ENCODE data around the gene PARD3B. TPM values are rescaled to one million over a fixed set of nuclear protein-coding genes. Genes with fewer than 3 reads are reported as not detected.
A peak's percentile ranks its signal among the peaks of the same experiment; 100 is the strongest.

The PARD3B gene
- total RNA-seq, 4 donors from 2014 or later, result 27.8 to 39.3 (median 33.7) TPM

GRCh38 chr2:205456682-205457081, 911.4 kb downstream of the PARD3B start:
- ATAC-seq (ENCODE audit: low FRiP score) (no peak), DNase-seq (ENCODE audit: low spot score) (no peak)

GRCh38 chr2:205460217-205460616, 914.9 kb downstream of the PARD3B start:
- DNase-seq (ENCODE audit: low spot score) (no peak), ATAC-seq (ENCODE audit: low FRiP score) (no peak)
- TF ChIP-seq CTCF (IDR thresholded peaks at IDR 0.05), result no peak

More at GRCh38 chr2:205456682-205457081, 911.4 kb downstream of the PARD3B start:
- no peak for TF ChIP-seq CTCF (IDR thresholded peaks at IDR 0.05)

- TF ChIP-seq CTCF (IDR thresholded peaks at IDR 0.05), result no peak
- no peak for ATAC-seq (ENCODE audit: low FRiP score)
- DNase-seq (ENCODE audit: low spot score), result no peak
Measured at GRCh38 chr2:205461169-205461568, 915.9 kb downstream of the PARD3B start.

- DNase-seq (ENCODE audit: low spot score), result no peak
- ATAC-seq (ENCODE audit: low FRiP score), result peak; percentile 62
- TF ChIP-seq CTCF (IDR thresholded peaks at IDR 0.05), result no peak
Measured at GRCh38 chr2:205461678-205462665, 916.7 kb downstream of the PARD3B start.

- no peak for TF ChIP-seq CTCF (IDR thresholded peaks at IDR 0.05)
- DNase-seq (ENCODE audit: low spot score) (no peak), ATAC-seq (ENCODE audit: low FRiP score) (no peak)
Measured at GRCh38 chr2:205462681-205463345, 917.5 kb downstream of the PARD3B start.

GRCh38 chr2:205463466-205464025, 918.3 kb downstream of the PARD3B start:
- DNase-seq (ENCODE audit: low spot score) (no peak), ATAC-seq (ENCODE audit: low FRiP score) (no peak)
- TF ChIP-seq CTCF (IDR thresholded peaks at IDR 0.05), result no peak

All from omental fat pad (tissue), 4 donors.